HUES64 (cell line): ENCODE data around the gene MAP3K9.

Source experiments
- H3K27ac ChIP-seq: 2 replicates; pipeline ENCODE4 v1.7.0; 2013; ENCODE audit warnings: low read depth, low read length, inconsistent platforms
- H3K27me3 ChIP-seq: 2 replicates; pipeline ENCODE4 v1.6.1; 2013; ENCODE audit warnings: mild to moderate bottlenecking, low read length; ENCODE audit not compliant: insufficient read depth
- H3K36me3 ChIP-seq: 2 replicates; pipeline ENCODE4 v1.6.1; 2013; ENCODE audit warnings: mild to moderate bottlenecking, low read length; ENCODE audit not compliant: insufficient read depth
- H3K4me1 ChIP-seq: 2 replicates; pipeline ENCODE4 v1.6.1; 2013; ENCODE audit warnings: mild to moderate bottlenecking, low read length, moderate library complexity; ENCODE audit not compliant: insufficient read depth
- H3K4me3 ChIP-seq: 2 replicates; pipeline ENCODE4 v1.5.1; 2013; ENCODE audit warnings: mild to moderate bottlenecking, low read length, moderate library complexity
- H3K9ac ChIP-seq: 2 replicates; pipeline ENCODE4 v1.6.1; 2013; ENCODE audit warnings: mild to moderate bottlenecking, low read depth, low read length
- H3K9me3 ChIP-seq: 2 replicates; pipeline ENCODE4 v1.6.1; 2013; ENCODE audit warnings: low read depth, low read length; ENCODE audit not compliant: insufficient read depth
- WGBS: fragments of 150-250, 120-280 bp; methylation state at CpG from one replicate; pipeline ENCODE4 v1.1.7; 2013; ENCODE audit warnings: missing lambda C conversion rate; 5-methylcytosine and 5-hydroxymethylcytosine counted together

MAP3K9 gene

GRCh38 chr14:70816525-70816924 is 7.2 kb upstream of the MAP3K9 start:
- H3K27me3 ChIP-seq: peaks cover 23% of the 10 kb centered on the region
- no peak overlapping the region for H3K9ac ChIP-seq
- 67% methylated on average over 8 of the region's 8 CpGs for WGBS
- no peak overlapping the region for H3K27ac ChIP-seq
- no peak overlapping the region for H3K4me3 ChIP-seq
- no peaks in the 10 kb centered on the region for H3K9me3 ChIP-seq
- peaks cover 23% of the 10 kb centered on the region for H3K4me1 ChIP-seq
- H3K36me3 ChIP-seq: peaks cover 6% of the 10 kb centered on the region

- Histone ChIP-seq H3K4me3 (no peak overlapping the region), H3K27ac (no peak overlapping the region), H3K9ac (no peak overlapping the region), H3K9me3 (no peaks in the 10 kb centered on the region), H3K4me1 (peaks cover 24% of the 10 kb centered on the region), H3K27me3 (peaks cover 3% of the 10 kb centered on the region; the same call in 1 of the 2 replicates), H3K36me3 (peaks cover 6% of the 10 kb centered on the region)
- WGBS: 90% methylated on average over 1 of the region's 1 CpG
Measured at GRCh38 chr14:70814466-70814865, 5.2 kb upstream of the MAP3K9 start.

DNA sequence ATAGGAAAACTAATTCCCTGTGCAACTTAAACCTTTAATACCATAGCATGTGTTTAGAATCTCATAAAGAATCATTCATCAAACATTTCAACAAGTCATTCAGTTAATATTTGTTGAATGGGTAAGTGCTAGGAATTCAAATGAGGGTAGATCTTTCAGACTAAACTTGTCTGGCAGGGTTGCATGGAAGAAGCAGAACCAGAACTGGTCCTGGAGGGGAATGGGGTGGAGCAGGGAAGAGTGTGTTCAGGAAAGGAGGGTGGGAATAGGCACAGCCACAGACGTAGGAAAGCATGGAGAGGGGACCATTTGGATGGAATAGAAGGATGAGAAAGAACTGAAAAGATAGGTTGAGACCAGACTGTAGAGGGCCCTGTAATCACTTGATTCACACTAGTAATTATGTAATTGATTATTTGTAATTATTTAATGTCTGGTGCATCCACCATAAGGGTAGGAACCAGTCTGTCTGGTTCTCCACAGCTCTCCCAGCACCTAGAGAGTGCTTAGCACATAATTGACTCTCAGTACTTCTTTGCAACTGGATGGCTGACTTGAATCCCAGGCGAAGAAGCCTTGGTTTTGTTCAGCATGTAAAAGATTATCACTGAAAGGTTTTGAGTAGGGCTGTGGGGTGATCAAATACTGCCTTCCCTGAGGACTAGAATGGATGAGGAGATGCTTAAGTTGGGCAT is 3.0 kb upstream of the MAP3K9 start:
- 77% methylated on average over 2 of the region's 2 CpGs for whole genome bisulfite sequencing
- Histone ChIP-seq H3K27ac (no peak overlapping the region), H3K4me1 (peaks cover 30% of the 10 kb centered on the region), H3K9me3 (no peaks in the 10 kb centered on the region), H3K36me3 (peaks cover 6% of the 10 kb centered on the region), H3K9ac (no peak overlapping the region), H3K27me3 (no peaks in the 10 kb centered on the region), H3K4me3 (peak overlapping the region; percentile 96)

GRCh38 chr14:70811578-70811977 is 2.3 kb upstream of the MAP3K9 start:
- Histone ChIP-seq H3K4me1 (peaks cover 24% of the 10 kb centered on the region), H3K9me3 (no peaks in the 10 kb centered on the region), H3K27ac (no peak overlapping the region), H3K9ac (no peak overlapping the region), H3K4me3 (peak overlapping the region; percentile 96), H3K27me3 (no peaks in the 10 kb centered on the region), H3K36me3 (peaks cover 6% of the 10 kb centered on the region)
- 93% methylated on average over 2 of the region's 2 CpGs for WGBS

DNA sequence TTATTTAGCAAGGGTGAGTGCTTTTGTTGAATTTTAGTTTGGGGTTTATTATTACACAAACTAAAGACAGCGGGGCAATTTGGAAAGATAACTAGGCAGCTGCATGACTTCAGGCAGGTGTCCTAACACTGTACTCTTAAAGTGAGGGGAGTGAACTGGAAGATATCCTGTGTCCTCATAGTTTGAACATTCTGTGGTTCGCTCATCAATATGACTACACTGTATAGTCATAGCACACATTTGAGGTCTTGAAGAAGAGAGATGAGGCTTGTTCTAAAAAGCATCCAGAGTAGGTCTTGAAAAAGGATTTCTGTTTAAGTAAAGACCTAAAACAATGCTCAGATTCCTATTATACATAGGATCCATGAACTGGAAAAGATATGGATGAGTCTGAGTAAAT is 1.7 kb upstream of the MAP3K9 start:
- H3K36me3 ChIP-seq: peaks cover 6% of the 10 kb centered on the region
- H3K27ac ChIP-seq: no peak overlapping the region
- no peaks in the 10 kb centered on the region for H3K27me3 ChIP-seq
- H3K4me1 ChIP-seq: peaks cover 21% of the 10 kb centered on the region
- 95% methylated on average over 1 of the region's 2 CpGs for WGBS
- H3K9ac ChIP-seq: 0 out of 2 replicates have a peak overlapping the region, but pooled peaks have one; percentile 86
- H3K4me3 ChIP-seq: peak overlapping the region; percentile 96
- no peaks in the 10 kb centered on the region for H3K9me3 ChIP-seq

- Histone ChIP-seq H3K4me3 (peak overlapping the region; percentile 96), H3K36me3 (peaks cover 6% of the 10 kb centered on the region), H3K4me1 (peaks cover 21% of the 10 kb centered on the region), H3K27ac (peak overlapping the region; percentile 87; the same call in 1 of the 2 replicates), H3K27me3 (no peaks in the 10 kb centered on the region), H3K9ac (peak overlapping the region; percentile 86), H3K9me3 (no peaks in the 10 kb centered on the region)
- 23% methylated on average over 7 of the region's 7 CpGs for WGBS
Measured at GRCh38 chr14:70810621-70811020, 1.3 kb upstream of the MAP3K9 start.

DNA sequence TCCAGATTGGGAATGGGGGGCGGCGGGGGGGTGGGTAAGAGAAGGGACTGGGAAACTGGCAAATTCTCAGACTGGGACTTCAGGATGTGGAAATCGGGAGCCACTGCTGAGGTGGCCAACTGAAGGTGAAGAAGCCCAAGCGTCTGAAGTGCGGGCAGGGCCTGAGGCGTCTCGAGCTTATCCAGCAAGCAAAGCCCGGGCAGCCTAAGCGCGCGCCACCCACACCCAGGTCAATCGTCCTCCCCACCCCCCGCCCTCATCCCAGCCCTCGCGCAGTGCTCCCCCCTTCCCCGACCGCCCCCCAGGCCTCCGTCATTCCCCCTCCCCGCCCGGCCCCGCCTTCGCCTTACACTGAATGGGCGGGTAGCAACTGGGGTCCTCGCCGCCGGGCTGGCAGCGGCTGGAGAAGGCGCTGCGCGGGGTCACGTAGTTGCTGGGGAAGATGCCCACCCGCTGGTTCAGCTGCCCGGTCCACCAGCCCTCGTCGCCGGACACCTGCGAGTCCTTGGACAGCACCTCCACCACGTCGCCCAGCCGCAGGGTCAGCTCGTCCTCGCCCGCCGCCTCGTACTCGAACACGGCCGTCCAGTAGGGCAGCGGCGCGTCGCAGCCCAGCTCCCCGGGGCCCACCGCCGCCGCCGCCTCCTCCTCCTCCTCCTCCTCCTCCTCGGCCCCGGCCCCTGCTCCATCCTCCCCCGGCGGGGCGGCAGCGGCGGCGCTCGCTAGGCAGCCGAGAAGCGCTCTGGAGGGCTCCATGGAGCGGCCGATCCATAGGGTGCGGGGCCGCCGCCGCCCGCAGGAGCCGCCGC is 693 bp downstream of the MAP3K9 start:
- Histone ChIP-seq H3K4me3 (peak overlapping the region; percentile 96), H3K9ac (peak overlapping the region; percentile 62), H3K9me3 (no peaks in the 10 kb centered on the region), H3K27me3 (no peaks in the 10 kb centered on the region), H3K4me1 (peaks cover 21% of the 10 kb centered on the region), H3K27ac (peak overlapping the region; percentile 31; the same call in 1 of the 2 replicates), H3K36me3 (no peaks in the 10 kb centered on the region)
- WGBS: under 1% methylated on average over 75 of the region's 77 CpGs

GRCh38 chr14:70807898-70808415 is 1.4 kb downstream of the MAP3K9 start:
- Histone ChIP-seq H3K4me1 (peaks cover 21% of the 10 kb centered on the region), H3K27ac (no peak overlapping the region), H3K4me3 (peak overlapping the region; percentile 96), H3K9ac (peak overlapping the region; percentile 48; the same call in 1 of the 2 replicates), H3K27me3 (no peaks in the 10 kb centered on the region), H3K36me3 (no peaks in the 10 kb centered on the region), H3K9me3 (no peaks in the 10 kb centered on the region)
- 3% methylated on average over 6 of the region's 6 CpGs for WGBS

- H3K4me3 ChIP-seq: no peak overlapping the region
- no peaks in the 10 kb centered on the region for H3K27me3 ChIP-seq
- 75% methylated on average over 1 of the region's 1 CpG for WGBS
Measured at GRCh38 chr14:70804556-70805162, 4.7 kb downstream of the MAP3K9 start.

DNA sequence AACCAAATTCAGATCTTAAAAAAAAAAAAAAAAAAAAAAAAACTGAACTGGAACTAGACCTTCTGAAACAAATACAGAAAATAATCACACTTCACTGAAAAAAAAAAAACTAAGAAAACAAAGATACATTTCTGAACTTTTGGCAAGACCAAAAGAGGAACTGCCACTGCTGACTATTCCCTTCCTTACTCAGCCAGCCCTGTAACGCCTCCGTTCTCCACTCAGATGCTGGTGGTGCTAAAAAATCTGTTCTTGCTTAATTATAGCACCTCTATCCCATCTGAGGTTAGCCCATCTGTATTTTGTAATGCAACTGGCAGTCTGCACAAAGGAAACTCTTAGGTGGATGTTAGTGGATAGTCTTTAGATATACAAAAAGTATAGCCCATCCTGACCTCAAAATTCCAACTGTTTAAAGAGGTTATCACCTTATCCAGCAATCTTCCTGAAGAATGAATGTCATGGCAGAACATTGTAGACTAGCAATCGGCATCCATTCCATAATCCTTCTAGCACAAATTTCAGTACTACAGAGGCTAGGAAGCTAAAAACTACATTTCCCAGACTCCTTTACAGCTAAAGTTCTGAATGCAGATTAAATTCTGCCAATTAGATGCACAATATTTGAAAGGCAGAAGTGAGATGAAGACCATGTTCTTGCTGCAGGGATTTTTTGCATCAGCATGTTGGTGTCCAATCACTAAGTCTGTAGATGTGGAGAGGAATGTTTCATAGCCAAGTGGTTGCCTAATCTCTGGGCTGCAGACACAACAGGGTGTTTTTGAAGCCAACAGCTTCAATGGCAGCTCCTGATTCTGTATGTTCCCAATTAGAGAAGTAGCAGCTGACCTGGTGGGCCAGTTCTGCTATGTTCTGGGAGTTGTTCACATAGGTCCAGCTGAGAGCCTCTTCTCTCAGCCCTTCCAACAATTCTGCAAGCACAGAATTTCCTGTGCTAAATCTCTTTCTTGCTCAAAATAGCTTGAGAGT is 5.7 kb downstream of the MAP3K9 start:
- Histone ChIP-seq H3K27me3 (no peaks in the 10 kb centered on the region), H3K4me3 (no peak overlapping the region), H3K4me1 (peaks cover 5% of the 10 kb centered on the region), H3K9me3 (no peaks in the 10 kb centered on the region), H3K27ac (no peak overlapping the region), H3K36me3 (peaks cover 20% of the 10 kb centered on the region), H3K9ac (no peak overlapping the region)
- WGBS: 92% methylated on average over 3 of the region's 3 CpGs

More at GRCh38 chr14:70804556-70805162, 4.7 kb downstream of the MAP3K9 start:
- Histone ChIP-seq H3K9me3 (no peaks in the 10 kb centered on the region), H3K4me1 (peaks cover 5% of the 10 kb centered on the region), H3K9ac (no peak overlapping the region), H3K27ac (no peak overlapping the region), H3K36me3 (peaks cover 15% of the 10 kb centered on the region)
